Ammon's horn (tissue), 1 donor: ENCODE data around the gene MGME1.

Source experiments
- DNase-seq: peaks from one replicate; pipeline ENCODE4 v3.0.0-alpha.2; 2016; ENCODE audit warnings: low spot score

The MGME1 gene

DNA sequence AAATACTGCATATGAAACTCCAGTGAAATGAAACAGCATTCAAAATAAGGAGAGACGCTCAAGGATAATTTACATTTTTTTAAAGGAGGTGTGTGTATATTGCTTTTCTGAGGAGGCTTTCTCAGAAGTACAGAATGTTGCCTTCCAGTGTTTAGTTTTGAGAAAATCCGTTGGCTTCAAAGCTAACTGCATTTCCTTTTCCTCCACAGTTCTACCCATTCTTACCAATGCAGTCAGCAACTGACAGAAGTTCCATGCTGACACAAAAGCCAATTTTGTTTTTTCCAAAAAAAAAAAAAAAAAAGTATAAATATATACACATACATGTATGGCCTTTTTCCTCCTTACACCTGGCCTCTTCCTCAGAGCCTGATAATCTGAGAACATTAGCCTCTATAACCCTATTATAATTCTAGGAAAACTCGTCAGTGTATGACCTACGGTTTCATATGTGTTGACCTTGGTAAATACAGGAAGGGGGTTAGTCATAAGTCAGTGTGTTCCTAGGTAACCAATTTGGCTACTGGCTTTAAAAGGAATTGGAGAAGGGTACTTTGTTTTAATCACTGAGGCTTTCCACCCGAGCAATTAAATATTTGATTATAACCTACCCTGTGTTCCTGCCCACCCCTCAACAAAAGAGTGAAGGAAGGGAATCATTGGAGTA lies 24.2 kb downstream of the MGME1 start:
- no peak for DNase-seq

GRCh38 chr20:17993546-17993945 lies 24.7 kb downstream of the MGME1 start:
- DNase-seq: no peak

DNA sequence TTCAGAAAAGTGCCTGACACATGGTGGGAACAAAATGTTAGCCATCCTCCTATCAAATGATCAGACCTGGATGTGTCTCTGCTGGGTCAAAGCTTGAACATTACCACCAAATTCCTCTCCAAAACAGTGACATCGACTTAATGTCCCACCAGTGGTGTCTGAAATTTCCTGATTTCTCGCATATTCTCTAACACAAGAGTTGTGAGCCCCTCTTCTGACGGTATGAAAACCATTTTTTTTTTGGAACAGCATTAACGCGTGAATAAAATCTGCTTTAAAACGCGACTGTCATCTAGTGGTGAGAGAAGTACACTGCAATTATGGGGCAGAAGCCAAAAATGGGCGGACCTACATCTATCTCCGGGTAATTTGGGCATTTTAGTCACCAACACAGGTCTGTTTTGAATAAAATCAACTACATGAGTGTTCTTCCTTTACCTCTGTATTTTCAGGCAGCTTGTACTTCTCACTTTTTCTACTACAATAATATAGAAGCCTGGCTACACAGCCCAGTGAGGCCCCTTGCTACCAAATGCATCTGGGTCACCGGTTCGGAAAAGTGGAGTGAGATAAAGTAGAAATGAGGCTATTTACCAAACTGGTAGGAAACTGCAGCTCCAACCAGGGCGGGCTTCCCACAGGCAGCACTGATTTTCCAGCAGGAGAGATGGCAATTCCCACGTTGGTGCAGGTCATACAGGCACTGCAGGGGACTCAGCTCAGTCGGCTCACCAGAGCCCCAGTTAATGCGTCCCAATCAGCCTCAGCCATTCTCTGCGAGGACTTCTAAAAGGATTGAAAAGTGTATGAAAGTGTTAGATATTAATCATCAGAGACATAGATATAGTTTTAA lies 27.4 kb downstream of the MGME1 start:
- peak; percentile 65 for DNase-seq

- DNase-seq: no peak
Observed at GRCh38 chr20:17998446-17998845, 29.6 kb downstream of the MGME1 start.

DNA sequence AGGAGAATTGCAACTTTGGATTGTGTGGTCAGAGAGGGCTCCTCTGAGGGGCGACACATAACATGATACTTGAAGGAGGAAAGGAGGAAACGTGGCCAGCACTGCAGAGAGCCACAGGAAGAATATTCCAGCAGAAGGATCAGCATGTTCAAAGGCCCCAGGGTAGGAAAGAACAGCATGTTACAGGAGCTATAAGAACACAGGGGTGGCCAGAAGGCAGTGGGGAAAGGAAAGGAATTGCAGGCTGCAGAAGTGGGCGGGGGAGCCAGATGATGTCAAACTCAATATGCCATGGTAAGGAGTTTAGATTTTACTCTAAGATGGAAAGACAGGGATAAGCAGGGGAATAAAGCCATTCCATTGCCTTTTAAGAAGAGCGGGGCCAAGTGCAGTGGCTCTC lies 30.7 kb downstream of the MGME1 start:
- DNase-seq: no peak

- DNase-seq: peak; percentile 72
Observed at GRCh38 chr20:18001131-18001921, 32.5 kb downstream of the MGME1 start.

- no peak for DNase-seq
Observed at GRCh38 chr20:18003897-18004296, 35.1 kb downstream of the MGME1 start.

DNA sequence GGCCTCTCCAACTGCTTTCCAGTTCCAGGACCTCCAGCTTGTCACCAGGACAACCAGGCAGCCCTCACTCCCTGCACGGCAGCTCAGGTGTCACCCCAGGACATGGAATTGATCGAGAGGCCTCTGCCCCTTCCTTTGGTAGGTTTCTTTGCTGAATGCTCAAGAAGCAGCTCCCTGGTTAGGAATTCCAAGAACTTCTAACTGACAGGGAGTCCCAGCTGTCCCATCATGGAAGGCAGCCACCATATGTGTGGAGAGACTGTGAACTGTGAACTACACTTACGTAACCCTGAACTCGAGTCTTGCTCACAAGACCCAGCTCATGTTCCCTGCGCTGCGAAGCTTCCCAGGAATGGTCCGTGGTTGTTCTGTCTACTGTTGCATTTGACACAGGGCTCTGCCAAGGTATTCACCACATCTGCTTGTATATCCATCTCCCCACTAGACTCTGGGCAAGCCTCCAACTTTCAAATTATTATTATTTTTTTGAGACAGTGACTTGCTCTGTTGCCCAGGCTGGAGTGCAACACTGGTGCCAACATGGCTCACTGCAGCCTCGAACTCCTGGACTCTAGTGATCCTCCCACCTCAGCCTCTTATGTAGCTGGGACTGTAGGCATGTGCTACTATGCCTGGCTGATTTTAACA lies 35.7 kb downstream of the MGME1 start:
- no peak for DNase-seq

DNA sequence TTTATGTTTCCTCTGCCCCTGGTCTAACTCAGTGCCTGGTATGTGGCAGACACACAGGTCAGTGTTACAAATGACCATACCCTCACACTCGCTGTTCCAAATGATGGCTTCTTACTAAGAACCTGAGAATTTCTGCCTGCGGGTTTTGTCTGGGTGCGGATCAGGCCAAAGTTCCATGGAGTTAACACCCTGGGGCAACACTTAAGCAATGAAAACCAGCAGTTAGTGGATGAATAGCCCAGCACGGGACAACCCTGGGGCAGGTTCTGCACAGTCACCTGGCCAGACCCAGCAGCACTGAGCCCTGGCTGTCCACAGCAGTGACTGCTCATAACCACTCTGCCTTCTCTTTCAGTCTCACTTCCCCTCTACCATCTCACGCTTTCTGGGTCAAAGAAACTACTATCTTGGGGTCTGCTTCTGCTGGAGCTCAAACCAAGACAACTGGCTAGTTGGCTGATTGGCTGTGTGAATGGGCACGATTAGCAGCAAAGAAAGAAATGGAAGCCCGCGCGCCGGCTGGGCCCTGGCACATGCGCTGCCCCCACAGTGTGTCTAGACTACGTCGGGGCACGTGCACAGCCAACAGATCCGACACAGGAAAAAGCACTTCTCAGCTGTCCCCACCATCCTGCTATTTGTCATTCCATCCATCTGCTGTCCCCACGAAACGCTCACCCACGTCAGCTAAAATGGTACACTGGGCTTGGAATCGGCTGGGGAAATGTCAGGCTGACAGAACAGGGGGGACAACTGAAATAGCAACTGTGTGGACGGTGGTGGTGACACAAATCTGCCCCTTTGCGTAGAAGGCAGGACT lies 36.6 kb downstream of the MGME1 start:
- DNase-seq: peak; percentile 20

DNA sequence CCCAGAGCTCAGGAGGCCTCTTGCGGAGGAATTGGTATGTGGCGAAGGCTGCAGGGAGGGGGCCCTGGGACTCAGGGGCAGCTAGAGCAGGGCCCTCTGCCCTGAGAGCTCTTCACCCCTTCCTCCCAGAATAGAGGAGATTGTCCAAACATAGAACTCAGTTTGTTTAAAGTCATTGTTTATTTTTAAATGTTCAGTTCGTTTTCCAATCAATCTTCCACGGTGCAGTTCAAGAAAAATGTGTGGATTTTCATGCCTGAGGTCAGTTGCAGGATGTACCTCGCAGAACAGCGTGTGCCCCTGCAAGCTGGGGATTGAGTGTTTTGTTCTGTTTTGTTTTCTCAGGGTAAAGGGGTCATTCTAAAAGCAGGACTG lies 37.2 kb downstream of the MGME1 start:
- DNase-seq: no peak

DNA sequence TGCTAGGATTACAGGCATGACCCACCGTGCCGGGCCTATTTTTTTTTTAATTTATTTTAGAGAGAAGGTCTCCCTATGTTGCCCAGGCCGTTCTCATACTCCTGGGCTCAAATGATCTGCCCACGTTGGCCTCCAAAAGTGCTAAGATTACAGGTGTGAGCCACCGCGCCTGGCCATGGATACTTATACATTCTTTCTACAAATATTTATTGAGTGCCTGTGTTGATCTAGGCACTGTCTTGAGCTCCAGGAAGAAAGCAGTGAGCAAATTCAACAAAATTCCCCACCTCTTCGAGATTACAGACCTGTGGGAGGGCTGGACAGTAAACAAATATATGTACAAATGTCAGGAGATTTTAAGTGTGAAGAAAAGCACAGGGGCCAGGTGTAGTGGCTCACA lies 37.9 kb downstream of the MGME1 start:
- no peak for DNase-seq

- no peak for DNase-seq
Observed at GRCh38 chr20:18007534-18008292, 38.9 kb downstream of the MGME1 start.

DNA sequence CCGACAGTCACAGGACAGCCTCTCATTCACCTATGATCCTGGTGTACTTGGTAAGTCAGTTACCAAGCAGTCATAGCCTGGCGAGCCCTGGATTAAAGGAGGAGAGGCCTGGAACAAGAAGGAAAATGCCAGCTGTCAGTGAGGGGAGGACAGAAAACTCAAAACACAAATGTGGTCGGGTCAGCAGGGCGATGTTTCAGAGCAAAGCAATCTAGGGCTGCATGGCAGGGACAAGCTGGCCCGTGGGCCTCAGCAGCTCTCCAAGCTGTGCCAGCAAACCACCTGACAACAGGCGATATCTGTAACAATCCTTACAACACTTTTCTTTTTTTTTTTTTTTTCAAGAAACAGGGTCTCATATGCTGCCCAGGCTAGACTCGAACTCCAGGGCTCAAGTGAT lies 40.3 kb downstream of the MGME1 start:
- no peak for DNase-seq

DNA sequence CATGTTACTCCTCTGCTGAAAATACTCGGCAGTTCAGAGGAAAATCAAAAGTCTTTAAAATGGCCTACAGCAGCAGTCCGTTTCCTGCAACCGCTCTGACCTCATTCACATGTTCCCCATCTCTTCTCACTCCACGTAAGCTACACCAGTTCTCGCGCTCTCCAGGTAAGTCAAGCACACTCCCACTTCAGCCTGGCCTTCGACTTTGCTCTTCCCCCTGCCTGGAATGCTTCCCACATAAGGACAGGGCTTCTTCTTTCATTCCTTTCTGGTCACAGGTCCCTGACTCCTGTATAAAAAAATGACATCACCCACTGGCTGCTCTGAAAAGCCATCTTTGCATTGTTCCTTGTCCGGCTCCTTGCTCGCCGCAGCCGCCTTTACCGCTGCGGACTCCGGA lies 42.7 kb downstream of the MGME1 start:
- no peak for DNase-seq

GRCh38 chr20:18011951-18012645 lies 43.3 kb downstream of the MGME1 start:
- no peak for DNase-seq

DNA sequence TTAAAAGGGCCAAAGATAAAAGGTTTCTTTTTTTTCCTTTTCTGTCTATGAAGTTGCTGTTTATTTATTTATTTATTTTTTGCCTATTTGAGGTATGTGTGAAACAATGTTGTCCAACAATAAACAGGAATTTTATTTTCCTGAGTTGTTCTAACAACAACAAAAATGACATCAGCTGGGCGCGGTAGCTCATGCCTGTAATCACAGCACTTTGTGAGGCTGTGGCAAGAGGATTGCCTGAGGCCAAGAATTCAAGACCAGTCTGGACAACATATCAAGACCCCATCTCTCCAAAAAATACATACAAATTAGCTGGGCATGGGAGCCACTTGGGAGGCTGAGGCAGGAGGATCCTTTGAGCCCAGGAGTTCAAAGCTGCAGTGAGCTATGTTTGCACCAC lies 44.1 kb downstream of the MGME1 start:
- no peak for DNase-seq

DNA sequence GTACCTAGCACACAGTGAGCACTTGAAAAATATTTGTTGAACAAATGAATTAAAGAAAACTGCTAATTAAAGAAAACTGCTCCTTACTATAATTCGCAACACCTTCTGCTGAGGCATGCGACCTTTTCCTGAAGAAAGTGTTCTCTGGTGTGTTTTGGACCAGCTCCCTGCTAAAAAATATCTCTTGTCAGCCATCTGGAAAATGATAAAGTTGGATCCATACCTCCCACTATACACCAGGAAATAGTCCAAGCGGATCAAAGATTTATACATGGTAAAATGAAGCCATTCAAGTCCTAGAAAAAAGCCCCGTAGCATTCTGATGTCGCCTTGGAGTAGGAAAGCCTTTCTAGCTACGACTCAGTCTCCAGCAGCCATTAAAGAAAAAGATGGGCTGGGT lies 45.6 kb downstream of the MGME1 start:
- no peak for DNase-seq

- DNase-seq: no peak
Observed at GRCh38 chr20:18016772-18017171, 48.0 kb downstream of the MGME1 start.

DNA sequence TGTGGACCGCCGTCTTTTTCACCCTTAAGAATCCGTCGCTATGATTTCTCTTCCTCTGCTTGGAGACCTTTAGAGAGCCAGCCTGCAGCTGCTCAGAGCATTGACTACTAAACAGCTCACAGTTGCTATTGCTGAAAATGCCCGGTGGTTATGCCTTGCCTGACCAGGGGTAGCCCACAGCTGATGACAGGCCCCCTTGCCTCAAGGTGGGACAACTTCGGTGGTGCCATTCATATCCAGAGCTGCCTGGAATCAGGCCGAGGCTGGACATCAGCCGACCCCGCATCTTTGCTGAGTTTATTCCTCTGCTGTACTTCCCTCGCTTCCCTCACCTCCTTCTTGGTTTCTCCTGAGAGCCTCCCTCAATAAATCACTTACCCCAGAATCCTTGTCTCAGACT lies 49.3 kb downstream of the MGME1 start:
- no peak for DNase-seq

GRCh38 chr20:18019068-18019467 lies 50.2 kb downstream of the MGME1 start:
- DNase-seq: peak; percentile 29
